ENCODE results near the gene TMEM94.

DNA sequence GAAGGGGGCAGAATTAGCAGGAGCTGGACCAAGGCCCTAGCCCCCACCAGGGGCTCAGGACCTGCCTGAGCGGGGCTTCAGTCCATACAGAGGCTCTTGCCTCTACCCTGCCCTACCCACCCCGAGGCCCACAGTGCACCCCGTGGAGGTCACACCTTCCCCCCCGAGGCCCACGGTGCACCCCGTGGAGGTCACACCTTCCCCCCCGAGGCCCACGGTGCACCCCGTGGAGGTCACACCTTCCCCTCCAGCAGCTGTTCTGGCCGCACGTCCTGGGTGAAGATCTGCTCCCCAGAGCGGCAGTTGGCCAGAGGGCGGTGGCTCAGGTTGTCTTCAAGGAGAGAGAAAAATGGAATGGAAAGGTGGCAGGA lies 47.5 kb downstream of the TMEM94 start:
- TF ChIP-seq, protein P1, sequence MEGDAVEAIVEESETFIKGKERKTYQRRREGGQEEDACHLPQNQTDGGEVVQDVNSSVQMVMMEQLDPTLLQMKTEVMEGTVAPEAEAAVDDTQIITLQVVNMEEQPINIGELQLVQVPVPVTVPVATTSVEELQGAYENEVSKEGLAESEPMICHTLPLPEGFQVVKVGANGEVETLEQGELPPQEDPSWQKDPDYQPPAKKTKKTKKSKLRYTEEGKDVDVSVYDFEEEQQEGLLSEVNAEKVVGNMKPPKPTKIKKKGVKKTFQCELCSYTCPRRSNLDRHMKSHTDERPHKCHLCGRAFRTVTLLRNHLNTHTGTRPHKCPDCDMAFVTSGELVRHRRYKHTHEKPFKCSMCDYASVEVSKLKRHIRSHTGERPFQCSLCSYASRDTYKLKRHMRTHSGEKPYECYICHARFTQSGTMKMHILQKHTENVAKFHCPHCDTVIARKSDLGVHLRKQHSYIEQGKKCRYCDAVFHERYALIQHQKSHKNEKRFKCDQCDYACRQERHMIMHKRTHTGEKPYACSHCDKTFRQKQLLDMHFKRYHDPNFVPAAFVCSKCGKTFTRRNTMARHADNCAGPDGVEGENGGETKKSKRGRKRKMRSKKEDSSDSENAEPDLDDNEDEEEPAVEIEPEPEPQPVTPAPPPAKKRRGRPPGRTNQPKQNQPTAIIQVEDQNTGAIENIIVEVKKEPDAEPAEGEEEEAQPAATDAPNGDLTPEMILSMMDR (IDR thresholded peaks at IDR 0.05; ENCODE audit: low read length), result no peak
- TF ChIP-seq EZH2 (optimal IDR thresholded peaks at IDR 0.05; ENCODE audit: low read depth, low read length), result no peak

Data from MM.1S (cell line).